H1 (cell line): ENCODE measurements around the gene ZBTB38. TPM values are rescaled to one million over a fixed set of nuclear protein-coding genes. Genes with fewer than 3 reads are reported as not detected.

Source experiments
- BCL11A ChIP-seq, 2 experiments: IDR thresholded peaks; one replicate each; pipeline ENCODE4 v1.6.1; 2011; ENCODE audit warnings: low read depth in 2 of 2, low read length in 2 of 2, mild to moderate bottlenecking in 2 of 2
- CHD2 ChIP-seq: IDR thresholded peaks from 2 replicates; pipeline ENCODE4 v1.6.1; 2012; ENCODE audit warnings: low read length, improper control_type of control experiment
- FOSL1 ChIP-seq: IDR thresholded peaks from 2 replicates; pipeline ENCODE4 v1.6.1; 2011; ENCODE audit warnings: mild to moderate bottlenecking, low read depth, low read length, moderate library complexity; ENCODE audit not compliant: insufficient read depth
- GTF2F1 ChIP-seq: IDR thresholded peaks from 2 replicates; pipeline ENCODE4 v1.6.1; 2012; ENCODE audit warnings: low read depth, low read length, improper control_type of control experiment, borderline replicate concordance
- KDM1A ChIP-seq: fragments of 200-600, 300-600 bp; sonication (generic); IDR thresholded peaks from 2 replicates; pipeline ENCODE4 v1.7.1; 2016; ENCODE audit warnings: mild to moderate bottlenecking, low read length, borderline replicate concordance
- POU5F1 ChIP-seq: IDR thresholded peaks from 2 replicates; pipeline ENCODE4 v1.6.1; 2011; ENCODE audit warnings: low read depth, mild to moderate bottlenecking, low read length, moderate library complexity
- SIN3A ChIP-seq, 2 experiments: IDR thresholded peaks in 1 of 2; conservative IDR thresholded peaks in 1 of 2; 2 replicates each; pipeline ENCODE4 v1.6.1; 2011 to 2012; ENCODE audit warnings: low read length in 2 of 2, improper control_type of control experiment in 1 of 2, low read depth in 1 of 2, mild to moderate bottlenecking in 1 of 2
- SIRT6 ChIP-seq: IDR thresholded peaks from one replicate; pipeline ENCODE4 v1.7.1; 2012; ENCODE audit warnings: low read length, inconsistent platforms
- SIX5 ChIP-seq: IDR thresholded peaks from 2 replicates; pipeline ENCODE4 v1.6.1; 2011; ENCODE audit warnings: mild to moderate bottlenecking, low read depth, low read length
- polyA plus RNA-seq, 7 experiments: library from polyadenylated mRNA; depleted of rRNA in 3 of 7; stranded (reverse) in 5 of 7; unstranded in 2 of 7; fragments of >200 nt in 5 of 7; fragments of 200-250 nt in 2 of 7; gene quantifications; 1 replicate in 5 of 7; 2 replicates in 1 of 7; 4 replicates in 1 of 7; pipeline versions ENCODE4 v1.2.1 to v1.2.3, GENCODE V29; 2011 to 2013; ENCODE audit warnings: missing spikeins in 2 of 7, mixed read lengths in 2 of 7
- total RNA-seq: library from RNA; stranded (reverse); fragmentation: NEBNext Ultra II Directional; extraction: Animal tissue kit (Norgen Biotek cat#: 25700); gene quantifications from 2 replicates; pipeline ENCODE4 v1.2.1, GENCODE V29; 2021
- TF ChIP-seq, protein P1 (sequence below), 3 experiments: IDR thresholded peaks; 1 replicate in 2 of 3; 2 replicates in 1 of 3; pipeline versions ENCODE4 v1.5.1 to v1.6.1; 2011; ENCODE audit warnings: low read length in 3 of 3, mild to moderate bottlenecking in 3 of 3, inconsistent platforms in 2 of 3, low read depth in 1 of 3, moderate library complexity in 1 of 3; ENCODE audit not compliant: insufficient read depth in 1 of 3; ENCODE audit errors: control extremely low read depth in 1 of 3

Gene ZBTB38
- total and polyA plus RNA-seq, 2 of the 8 experiments (the other 6 are each of a cell fraction or from before 2014, with no cell fraction given), result 4.4 to 10.5 TPM

DNA sequence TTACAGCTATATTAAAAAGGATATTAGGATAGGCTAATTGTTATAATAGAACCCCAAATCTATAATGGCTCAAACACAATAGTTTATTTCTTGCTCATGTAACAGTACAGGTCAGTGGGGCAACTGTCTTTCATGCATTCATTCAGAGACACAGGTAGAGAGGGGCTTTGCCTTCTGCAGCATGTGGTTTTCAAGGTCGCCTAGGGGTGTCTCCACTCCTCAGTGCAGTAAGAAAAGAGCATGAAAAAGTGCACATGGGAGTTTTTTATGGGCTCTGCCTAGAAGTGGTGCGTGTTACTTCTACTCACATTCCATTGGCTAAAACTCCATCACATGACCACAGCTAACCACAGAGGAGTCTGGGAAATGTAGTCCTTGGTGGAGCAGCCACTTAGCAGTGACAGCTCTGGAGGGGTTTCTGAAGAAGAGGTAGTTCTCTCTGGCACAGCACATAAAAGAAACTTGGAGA, 1.8 kb downstream of the ZBTB38 start (continued):
- TF ChIP-seq FOSL1 (no peak), KDM1A (no peak), BCL11A (IDR thresholded peaks at IDR 0.05; ENCODE audit: low read depth in 2 of 2, low read length in 2 of 2) (no peak), SIRT6 (no peak), GTF2F1 (no peak), SIN3A (conservative IDR thresholded peaks at IDR 0.05 in 1 of 2, IDR thresholded peaks at IDR 0.05 in 1 of 2; ENCODE audit: low read depth in 1 of 2, low read length in 2 of 2) (0 out of 4 replicates have a peak, but pooled peaks of 1 of the 2 experiments have one; percentile 47), SIX5 (peak; percentile 87), POU5F1 (no peak), CHD2 (0 out of 2 replicates have a peak, but pooled peaks have one; percentile 54)
- TF ChIP-seq, protein P1, sequence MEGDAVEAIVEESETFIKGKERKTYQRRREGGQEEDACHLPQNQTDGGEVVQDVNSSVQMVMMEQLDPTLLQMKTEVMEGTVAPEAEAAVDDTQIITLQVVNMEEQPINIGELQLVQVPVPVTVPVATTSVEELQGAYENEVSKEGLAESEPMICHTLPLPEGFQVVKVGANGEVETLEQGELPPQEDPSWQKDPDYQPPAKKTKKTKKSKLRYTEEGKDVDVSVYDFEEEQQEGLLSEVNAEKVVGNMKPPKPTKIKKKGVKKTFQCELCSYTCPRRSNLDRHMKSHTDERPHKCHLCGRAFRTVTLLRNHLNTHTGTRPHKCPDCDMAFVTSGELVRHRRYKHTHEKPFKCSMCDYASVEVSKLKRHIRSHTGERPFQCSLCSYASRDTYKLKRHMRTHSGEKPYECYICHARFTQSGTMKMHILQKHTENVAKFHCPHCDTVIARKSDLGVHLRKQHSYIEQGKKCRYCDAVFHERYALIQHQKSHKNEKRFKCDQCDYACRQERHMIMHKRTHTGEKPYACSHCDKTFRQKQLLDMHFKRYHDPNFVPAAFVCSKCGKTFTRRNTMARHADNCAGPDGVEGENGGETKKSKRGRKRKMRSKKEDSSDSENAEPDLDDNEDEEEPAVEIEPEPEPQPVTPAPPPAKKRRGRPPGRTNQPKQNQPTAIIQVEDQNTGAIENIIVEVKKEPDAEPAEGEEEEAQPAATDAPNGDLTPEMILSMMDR (IDR thresholded peaks at IDR 0.05; ENCODE audit: control extremely low read depth in 1 of 3, insufficient read depth in 1 of 3, low read depth in 1 of 3, low read length in 3 of 3), result peak; percentile 5 to 50 (median 35)
- TF ChIP-seq, all 59 proteins: peak for 10
